NB4 (cell line): ENCODE measurements around the gene LACRT.

Source experiments
- POLR2A ChIP-seq: IDR thresholded peaks from 2 replicates; pipeline ENCODE4 v1.6.1; 2011; ENCODE audit warnings: mild to moderate bottlenecking; ENCODE audit not compliant: insufficient read length; ENCODE audit errors: extremely low read depth
- TF ChIP-seq, protein P1 (sequence below): IDR thresholded peaks from one replicate; pipeline ENCODE4 v1.5.1; 2012; ENCODE audit warnings: low read depth, low read length

DNA sequence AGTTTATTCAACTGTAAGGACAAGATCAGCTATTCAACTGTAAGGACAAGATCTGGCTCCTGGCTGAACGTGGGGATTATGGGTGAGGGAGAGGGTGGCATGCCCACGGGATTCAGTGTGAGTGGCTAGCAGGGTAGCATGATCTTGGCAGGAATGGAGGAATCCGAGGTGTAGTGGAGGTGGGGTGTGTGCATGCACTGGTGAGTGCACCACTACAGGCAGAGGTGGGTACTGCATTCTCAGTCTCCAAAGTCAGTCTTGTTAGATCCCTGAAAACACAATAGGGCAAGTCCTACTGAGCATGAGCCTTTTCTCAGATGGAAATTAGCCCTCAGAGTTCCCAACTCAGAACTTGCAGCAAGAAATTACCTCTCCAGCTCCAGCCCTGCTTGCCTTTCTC, 45.7 kb upstream of the LACRT start:
- TF ChIP-seq, protein P1, sequence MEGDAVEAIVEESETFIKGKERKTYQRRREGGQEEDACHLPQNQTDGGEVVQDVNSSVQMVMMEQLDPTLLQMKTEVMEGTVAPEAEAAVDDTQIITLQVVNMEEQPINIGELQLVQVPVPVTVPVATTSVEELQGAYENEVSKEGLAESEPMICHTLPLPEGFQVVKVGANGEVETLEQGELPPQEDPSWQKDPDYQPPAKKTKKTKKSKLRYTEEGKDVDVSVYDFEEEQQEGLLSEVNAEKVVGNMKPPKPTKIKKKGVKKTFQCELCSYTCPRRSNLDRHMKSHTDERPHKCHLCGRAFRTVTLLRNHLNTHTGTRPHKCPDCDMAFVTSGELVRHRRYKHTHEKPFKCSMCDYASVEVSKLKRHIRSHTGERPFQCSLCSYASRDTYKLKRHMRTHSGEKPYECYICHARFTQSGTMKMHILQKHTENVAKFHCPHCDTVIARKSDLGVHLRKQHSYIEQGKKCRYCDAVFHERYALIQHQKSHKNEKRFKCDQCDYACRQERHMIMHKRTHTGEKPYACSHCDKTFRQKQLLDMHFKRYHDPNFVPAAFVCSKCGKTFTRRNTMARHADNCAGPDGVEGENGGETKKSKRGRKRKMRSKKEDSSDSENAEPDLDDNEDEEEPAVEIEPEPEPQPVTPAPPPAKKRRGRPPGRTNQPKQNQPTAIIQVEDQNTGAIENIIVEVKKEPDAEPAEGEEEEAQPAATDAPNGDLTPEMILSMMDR = peak; percentile 80
- TF ChIP-seq POLR2A = no peak
